ENCODE results near the gene BUB1B.
"Not testable (repeated sequence)": the region's sequence is repeated elsewhere in the genome, so short reads cannot be mapped to it uniquely, and the experiment has no call there.

GRCh38 chr15:40154821-40155220, 6.0 kb upstream of the BUB1B start:
- TF ChIP-seq CTCF (optimal IDR thresholded peaks at IDR 0.05 in 1 of 3, IDR thresholded peaks at IDR 0.05 in 1 of 3, conservative IDR thresholded peaks at IDR 0.05 in 1 of 3; ENCODE audit: extremely low read depth in 1 of 3, insufficient read depth in 2 of 3, low read length in 3 of 3); EZH2 (IDR thresholded peaks at IDR 0.05; ENCODE audit: low read length): not testable (repeated sequence)

Measured in keratinocyte (primary cell).